ENCODE results near the gene SUSD1.

SUSD1 gene

GRCh38 chr9:112011051-112011620, 164.0 kb downstream of the SUSD1 start:
- WGBS, result 100% methylated on average over 1 of the region's 3 CpGs
- no peak overlapping the region for H3K4me3 ChIP-seq (ENCODE audit: insufficient read depth in 1 of 2, low read depth in 1 of 2, low read length in 2 of 2)
- H4K91ac ChIP-seq (ENCODE audit: low read length), result no peak overlapping the region
- no peak overlapping the region for H3K4ac ChIP-seq (ENCODE audit: low read depth in 1 of 2, low read length in 2 of 2)
- H3K79me1 ChIP-seq (replicated peaks; ENCODE audit: low read length, poor library complexity, severe bottlenecking), result peaks cover 7% of the 10 kb centered on the region
- peak overlapping the region; percentile 62 for H3K27ac ChIP-seq (ENCODE audit: low read length, poor library complexity, severe bottlenecking)
- H3K4me2 ChIP-seq (ENCODE audit: low read length, poor library complexity, severe bottlenecking), result no peak overlapping the region
- H2BK15ac ChIP-seq (ENCODE audit: low read depth, poor library complexity, severe bottlenecking), result no peak overlapping the region
- H2BK5ac ChIP-seq (ENCODE audit: low read depth, low read length, poor library complexity, severe bottlenecking), result peak overlapping the region; percentile 46
- no peaks in the 10 kb centered on the region for H3K27me3 ChIP-seq (ENCODE audit: control insufficient read depth in 1 of 2, insufficient read depth in 1 of 2, low read length in 2 of 2)
- no peak overlapping the region for H2AFZ ChIP-seq (ENCODE audit: low read depth, low read length)
- no peak overlapping the region for H2BK120ac ChIP-seq (ENCODE audit: low read depth, low read length)
- no peak overlapping the region for H4K8ac ChIP-seq (ENCODE audit: low read length)
- no peak overlapping the region for H3K14ac ChIP-seq (ENCODE audit: low read length in 2 of 2)
- no peak overlapping the region for H3K18ac ChIP-seq (ENCODE audit: low read depth in 1 of 2, low read length in 2 of 2)
- H2BK12ac ChIP-seq (ENCODE audit: low read length in 2 of 2), result no peak overlapping the region
- H3K9ac ChIP-seq (ENCODE audit: low read length), result no peak overlapping the region
- H3K9me3 ChIP-seq (ENCODE audit: control insufficient read depth, low read length), result no peaks in the 10 kb centered on the region
- no peaks in the 10 kb centered on the region for H3K36me3 ChIP-seq (ENCODE audit: control insufficient read depth in 1 of 2, insufficient read depth in 2 of 2, low read depth in 1 of 2, low read length in 2 of 2)
- peaks cover 7% of the 10 kb centered on the region for H3K4me1 ChIP-seq (ENCODE audit: control insufficient read depth, insufficient read depth, low read depth, low read length)
- peak; percentile 68 for DNase-seq
- H2AK5ac ChIP-seq (ENCODE audit: low read length, severe bottlenecking), result peak overlapping the region; percentile 98
- no peak overlapping the region for H3K23ac ChIP-seq (ENCODE audit: low read length in 2 of 2)

GRCh38 chr9:112010537-112010936, 164.6 kb downstream of the SUSD1 start:
- no peak overlapping the region for H2BK5ac ChIP-seq (ENCODE audit: low read depth, low read length, poor library complexity, severe bottlenecking)
- H3K23ac ChIP-seq (ENCODE audit: low read length in 2 of 2), result no peak overlapping the region
- H3K27ac ChIP-seq (ENCODE audit: low read length, poor library complexity, severe bottlenecking), result no peak overlapping the region
- H3K27me3 ChIP-seq (ENCODE audit: control insufficient read depth in 1 of 2, insufficient read depth in 1 of 2, low read length in 2 of 2), result no peaks in the 10 kb centered on the region
- H3K79me1 ChIP-seq (replicated peaks; ENCODE audit: low read length, poor library complexity, severe bottlenecking), result peaks cover 7% of the 10 kb centered on the region
- H3K14ac ChIP-seq (ENCODE audit: low read length in 2 of 2), result no peak overlapping the region
- no peak overlapping the region for H2BK15ac ChIP-seq (ENCODE audit: low read depth, poor library complexity, severe bottlenecking)
- H4K91ac ChIP-seq (ENCODE audit: low read length), result no peak overlapping the region
- H3K9ac ChIP-seq (ENCODE audit: low read length), result no peak overlapping the region
- DNase-seq, result no peak
- no peak overlapping the region for H2AFZ ChIP-seq (ENCODE audit: low read depth, low read length)
- H2BK12ac ChIP-seq (ENCODE audit: low read length in 2 of 2), result no peak overlapping the region
- H3K4ac ChIP-seq (ENCODE audit: low read depth in 1 of 2, low read length in 2 of 2), result no peak overlapping the region
- no peak overlapping the region for H4K8ac ChIP-seq (ENCODE audit: low read length)
- H3K36me3 ChIP-seq (ENCODE audit: control insufficient read depth in 1 of 2, insufficient read depth in 2 of 2, low read depth in 1 of 2, low read length in 2 of 2), result no peaks in the 10 kb centered on the region
- H3K18ac ChIP-seq (ENCODE audit: low read depth in 1 of 2, low read length in 2 of 2), result no peak overlapping the region
- no peak overlapping the region for H3K4me2 ChIP-seq (ENCODE audit: low read length, poor library complexity, severe bottlenecking)
- H3K4me1 ChIP-seq (ENCODE audit: control insufficient read depth, insufficient read depth, low read depth, low read length), result peaks cover 7% of the 10 kb centered on the region
- no peak overlapping the region for H3K4me3 ChIP-seq (ENCODE audit: insufficient read depth in 1 of 2, low read depth in 1 of 2, low read length in 2 of 2)
- H2AK5ac ChIP-seq (ENCODE audit: low read length, severe bottlenecking), result peak overlapping the region; percentile 92
- no peaks in the 10 kb centered on the region for H3K9me3 ChIP-seq (ENCODE audit: control insufficient read depth, low read length)
- H2BK120ac ChIP-seq (ENCODE audit: low read depth, low read length), result no peak overlapping the region

DNA sequence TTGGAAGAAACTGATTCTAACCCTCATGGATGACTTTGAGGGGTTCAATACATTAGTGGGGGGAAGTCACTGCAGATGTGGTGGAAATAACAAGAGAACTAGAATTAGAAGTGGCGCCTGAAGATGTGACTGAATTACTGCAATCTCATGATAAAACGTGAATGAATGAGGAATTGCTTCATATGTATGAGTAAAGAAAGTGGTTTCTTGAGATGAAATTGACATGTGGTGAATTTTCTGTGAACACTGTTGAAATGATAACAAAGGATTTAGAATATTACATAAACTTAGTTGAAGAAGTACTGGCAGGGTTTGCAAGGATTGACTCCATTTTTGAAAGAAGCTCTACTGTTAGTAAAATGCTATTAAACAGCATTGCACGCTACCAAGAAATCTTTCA, 165.4 kb downstream of the SUSD1 start:
- WGBS, result 93% methylated on average over 3 of the region's 3 CpGs
- H2BK12ac ChIP-seq (ENCODE audit: low read length in 2 of 2), result peak overlapping the region in 1 of 2 experiments; percentile 73
- H3K4me3 ChIP-seq (ENCODE audit: insufficient read depth in 1 of 2, low read depth in 1 of 2, low read length in 2 of 2), result no peak overlapping the region
- H3K14ac ChIP-seq (ENCODE audit: low read length in 2 of 2), result no peak overlapping the region
- H3K9me3 ChIP-seq (ENCODE audit: control insufficient read depth, low read length), result no peaks in the 10 kb centered on the region
- no peak overlapping the region for H2BK15ac ChIP-seq (ENCODE audit: low read depth, poor library complexity, severe bottlenecking)
- H2BK5ac ChIP-seq (ENCODE audit: low read depth, low read length, poor library complexity, severe bottlenecking), result no peak overlapping the region
- peaks cover 4% of the 10 kb centered on the region for H3K79me1 ChIP-seq (replicated peaks; ENCODE audit: low read length, poor library complexity, severe bottlenecking)
- no peak overlapping the region for H3K23ac ChIP-seq (ENCODE audit: low read length in 2 of 2)
- H2AK5ac ChIP-seq (ENCODE audit: low read length, severe bottlenecking), result no peak overlapping the region
- H3K4me1 ChIP-seq (ENCODE audit: control insufficient read depth, insufficient read depth, low read depth, low read length), result peaks cover 7% of the 10 kb centered on the region
- no peak overlapping the region for H4K8ac ChIP-seq (ENCODE audit: low read length)
- H2BK120ac ChIP-seq (ENCODE audit: low read depth, low read length), result no peak overlapping the region
- no peak overlapping the region for H3K4me2 ChIP-seq (ENCODE audit: low read length, poor library complexity, severe bottlenecking)
- no peak overlapping the region for H3K18ac ChIP-seq (ENCODE audit: low read depth in 1 of 2, low read length in 2 of 2)
- H3K9ac ChIP-seq (ENCODE audit: low read length), result no peak overlapping the region
- H3K36me3 ChIP-seq (ENCODE audit: control insufficient read depth in 1 of 2, insufficient read depth in 2 of 2, low read depth in 1 of 2, low read length in 2 of 2), result no peaks in the 10 kb centered on the region
- no peaks in the 10 kb centered on the region for H3K27me3 ChIP-seq (ENCODE audit: control insufficient read depth in 1 of 2, insufficient read depth in 1 of 2, low read length in 2 of 2)
- no peak overlapping the region for H3K27ac ChIP-seq (ENCODE audit: low read length, poor library complexity, severe bottlenecking)
- H2AFZ ChIP-seq (ENCODE audit: low read depth, low read length), result no peak overlapping the region
- no peak for DNase-seq
- H3K4ac ChIP-seq (ENCODE audit: low read depth in 1 of 2, low read length in 2 of 2), result no peak overlapping the region
- no peak overlapping the region for H4K91ac ChIP-seq (ENCODE audit: low read length)

- WGBS, result 70% methylated on average over 2 of the region's 6 CpGs
These were observed 167.4 kb downstream of the SUSD1 start for GRCh38 chr9:112007575-112008240.

More at GRCh38 chr9:112007575-112008240, 167.4 kb downstream of the SUSD1 start:
- H3K4me3 ChIP-seq (ENCODE audit: insufficient read depth in 1 of 2, low read depth in 1 of 2, low read length in 2 of 2), result no peak overlapping the region
- no peak overlapping the region for H3K4ac ChIP-seq (ENCODE audit: low read depth in 1 of 2, low read length in 2 of 2)
- H3K18ac ChIP-seq (ENCODE audit: low read depth in 1 of 2, low read length in 2 of 2), result no peak overlapping the region
- H4K8ac ChIP-seq (ENCODE audit: low read length), result no peak overlapping the region
- H2AK5ac ChIP-seq (ENCODE audit: low read length, severe bottlenecking), result peak overlapping the region; percentile 81
- no peak overlapping the region for H3K4me2 ChIP-seq (ENCODE audit: low read length, poor library complexity, severe bottlenecking)
- no peaks in the 10 kb centered on the region for H3K9me3 ChIP-seq (ENCODE audit: control insufficient read depth, low read length)
- H3K4me1 ChIP-seq (ENCODE audit: control insufficient read depth, insufficient read depth, low read depth, low read length), result peaks cover 7% of the 10 kb centered on the region
- no peak overlapping the region for H3K9ac ChIP-seq (ENCODE audit: low read length)
- H4K91ac ChIP-seq (ENCODE audit: low read length), result no peak overlapping the region
- H2AFZ ChIP-seq (ENCODE audit: low read depth, low read length), result no peak overlapping the region
- H3K27me3 ChIP-seq (ENCODE audit: control insufficient read depth in 1 of 2, insufficient read depth in 1 of 2, low read length in 2 of 2), result no peaks in the 10 kb centered on the region
- no peak overlapping the region for H3K23ac ChIP-seq (ENCODE audit: low read length in 2 of 2)
- H3K36me3 ChIP-seq (ENCODE audit: control insufficient read depth in 1 of 2, insufficient read depth in 2 of 2, low read depth in 1 of 2, low read length in 2 of 2), result no peaks in the 10 kb centered on the region
- H3K14ac ChIP-seq (ENCODE audit: low read length in 2 of 2), result no peak overlapping the region
- H2BK120ac ChIP-seq (ENCODE audit: low read depth, low read length), result no peak overlapping the region
- H2BK15ac ChIP-seq (ENCODE audit: low read depth, poor library complexity, severe bottlenecking), result no peak overlapping the region
- peak overlapping the region; percentile 26 for H3K27ac ChIP-seq (ENCODE audit: low read length, poor library complexity, severe bottlenecking)
- DNase-seq, result peak; percentile 63
- H2BK12ac ChIP-seq (ENCODE audit: low read length in 2 of 2), result no peak overlapping the region
- H2BK5ac ChIP-seq (ENCODE audit: low read depth, low read length, poor library complexity, severe bottlenecking), result no peak overlapping the region
- peaks cover 1% of the 10 kb centered on the region for H3K79me1 ChIP-seq (replicated peaks; ENCODE audit: low read length, poor library complexity, severe bottlenecking)
